Left forelimb (tissue), 1 donor: ENCODE data around the gene TBC1D10B.

Source experiments
- DNase-seq: peaks from one replicate; pipeline ENCODE4 v3.0.0-alpha.2; 2018; ENCODE audit warnings: low spot score

The TBC1D10B gene, protein sequence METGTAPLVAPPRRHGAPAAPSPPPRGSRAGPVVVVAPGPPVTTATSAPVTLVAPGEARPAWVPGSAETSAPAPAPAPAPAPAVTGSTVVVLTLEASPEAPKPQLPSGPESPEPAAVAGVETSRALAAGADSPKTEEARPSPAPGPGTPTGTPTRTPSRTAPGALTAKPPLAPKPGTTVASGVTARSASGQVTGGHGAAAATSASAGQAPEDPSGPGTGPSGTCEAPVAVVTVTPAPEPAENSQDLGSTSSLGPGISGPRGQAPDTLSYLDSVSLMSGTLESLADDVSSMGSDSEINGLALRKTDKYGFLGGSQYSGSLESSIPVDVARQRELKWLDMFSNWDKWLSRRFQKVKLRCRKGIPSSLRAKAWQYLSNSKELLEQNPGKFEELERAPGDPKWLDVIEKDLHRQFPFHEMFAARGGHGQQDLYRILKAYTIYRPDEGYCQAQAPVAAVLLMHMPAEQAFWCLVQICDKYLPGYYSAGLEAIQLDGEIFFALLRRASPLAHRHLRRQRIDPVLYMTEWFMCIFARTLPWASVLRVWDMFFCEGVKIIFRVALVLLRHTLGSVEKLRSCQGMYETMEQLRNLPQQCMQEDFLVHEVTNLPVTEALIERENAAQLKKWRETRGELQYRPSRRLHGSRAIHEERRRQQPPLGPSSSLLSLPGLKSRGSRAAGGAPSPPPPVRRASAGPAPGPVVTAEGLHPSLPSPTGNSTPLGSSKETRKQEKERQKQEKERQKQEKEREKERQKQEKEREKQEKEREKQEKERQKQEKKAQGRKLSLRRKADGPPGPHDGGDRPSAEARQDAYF

DNA sequence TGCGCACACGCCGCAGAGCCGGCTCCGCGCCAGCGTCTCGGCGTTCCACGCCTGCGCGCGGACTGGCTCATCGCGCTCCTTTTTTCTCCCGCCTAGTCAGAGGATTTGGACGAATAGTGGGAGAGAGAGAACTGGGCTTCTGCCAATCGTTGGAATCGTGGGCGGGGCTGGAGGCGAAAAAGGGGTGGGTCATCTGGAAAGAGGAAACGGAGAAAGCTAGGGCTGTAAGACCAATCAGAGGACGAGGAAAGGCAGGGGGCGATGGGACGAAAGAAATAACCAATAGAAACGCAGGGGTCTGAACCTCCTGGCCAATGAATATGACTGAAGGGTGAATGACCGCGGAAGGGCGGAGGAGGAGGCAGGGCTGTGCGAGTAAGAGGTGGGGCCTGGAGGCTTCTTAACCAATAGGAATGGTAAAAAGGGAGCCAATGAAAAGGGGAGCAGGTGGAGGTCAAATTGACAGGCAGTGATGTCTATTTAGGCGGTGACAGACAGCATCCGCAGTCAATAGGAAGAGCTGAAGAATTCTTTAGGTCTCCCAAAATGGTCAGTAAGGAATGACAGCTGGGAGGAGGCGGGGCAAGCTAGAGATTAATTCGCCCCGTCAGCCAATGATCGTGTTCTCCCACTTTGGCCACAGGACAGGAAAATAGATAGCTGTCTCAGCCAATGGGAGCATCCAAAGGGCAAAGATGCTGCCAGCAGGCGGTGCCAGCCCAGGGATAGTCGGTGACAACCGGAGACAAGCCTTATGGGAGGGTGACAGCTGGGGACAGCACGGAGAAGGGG lies at the start of gene TBC1D10B:
TSS of gene TBC1D10B (minus strand) at position 39 of the 792 bp plus-strand sequence. CDS start 311 bp downstream, outside the sequence.
- peak; percentile 100 for DNase-seq

GRCh38 chr16:30418350-30419181 lies 48.3 kb upstream of the TBC1D10B start:
- no peak for DNase-seq

DNA sequence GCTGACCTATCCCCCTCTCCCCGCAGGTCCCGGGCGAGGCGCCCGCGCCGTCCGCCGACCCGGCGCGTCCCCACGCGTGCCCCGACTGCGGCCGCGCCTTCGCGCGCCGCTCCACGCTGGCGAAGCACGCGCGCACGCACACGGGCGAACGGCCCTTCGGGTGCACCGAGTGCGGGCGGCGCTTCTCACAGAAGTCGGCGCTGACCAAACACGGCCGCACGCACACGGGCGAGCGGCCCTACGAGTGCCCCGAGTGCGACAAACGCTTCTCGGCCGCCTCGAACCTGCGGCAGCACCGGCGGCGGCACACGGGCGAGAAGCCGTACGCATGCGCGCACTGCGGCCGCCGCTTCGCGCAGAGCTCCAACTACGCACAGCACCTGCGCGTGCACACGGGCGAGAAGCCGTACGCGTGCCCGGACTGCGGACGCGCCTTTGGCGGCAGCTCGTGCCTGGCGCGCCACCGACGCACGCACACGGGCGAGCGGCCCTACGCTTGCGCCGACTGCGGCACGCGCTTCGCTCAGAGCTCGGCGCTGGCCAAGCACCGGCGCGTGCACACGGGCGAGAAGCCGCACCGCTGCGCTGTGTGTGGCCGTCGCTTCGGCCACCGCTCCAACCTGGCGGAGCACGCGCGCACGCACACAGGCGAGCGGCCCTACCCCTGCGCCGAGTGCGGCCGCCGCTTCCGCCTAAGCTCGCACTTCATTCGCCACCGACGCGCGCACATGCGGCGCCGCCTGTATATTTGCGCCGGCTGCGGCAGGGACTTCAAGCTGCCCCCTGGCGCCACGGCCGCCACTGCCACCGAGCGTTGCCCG lies 47.4 kb upstream of the TBC1D10B start:
- DNase-seq, result peak; percentile 89

- no peak for DNase-seq
Measured at GRCh38 chr16:30416624-30417528, 46.6 kb upstream of the TBC1D10B start.

- DNase-seq, result no peak
Measured at GRCh38 chr16:30416047-30416603, 45.8 kb upstream of the TBC1D10B start.

DNA sequence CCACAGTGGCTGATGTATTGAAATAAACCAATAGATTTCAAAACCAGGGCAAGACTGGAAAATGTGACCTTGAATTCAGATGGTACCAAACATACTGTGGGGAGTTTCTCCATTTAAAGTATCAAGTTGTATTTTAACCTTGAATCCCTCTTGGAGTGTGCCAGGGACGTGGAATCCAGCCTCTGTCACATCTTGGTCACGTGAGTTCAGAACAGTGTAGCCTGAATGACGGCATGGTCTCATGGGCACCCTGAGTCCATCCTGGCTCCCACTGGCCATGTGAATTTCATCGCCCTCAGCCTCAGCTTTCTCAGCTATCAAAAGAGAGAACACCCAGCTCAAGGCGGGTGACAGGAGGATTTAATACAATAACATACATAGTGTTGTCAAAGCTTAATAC lies 43.9 kb upstream of the TBC1D10B start:
- DNase-seq, result no peak

- no peak for DNase-seq
Measured at GRCh38 chr16:30413112-30413806, 43.0 kb upstream of the TBC1D10B start.

DNA sequence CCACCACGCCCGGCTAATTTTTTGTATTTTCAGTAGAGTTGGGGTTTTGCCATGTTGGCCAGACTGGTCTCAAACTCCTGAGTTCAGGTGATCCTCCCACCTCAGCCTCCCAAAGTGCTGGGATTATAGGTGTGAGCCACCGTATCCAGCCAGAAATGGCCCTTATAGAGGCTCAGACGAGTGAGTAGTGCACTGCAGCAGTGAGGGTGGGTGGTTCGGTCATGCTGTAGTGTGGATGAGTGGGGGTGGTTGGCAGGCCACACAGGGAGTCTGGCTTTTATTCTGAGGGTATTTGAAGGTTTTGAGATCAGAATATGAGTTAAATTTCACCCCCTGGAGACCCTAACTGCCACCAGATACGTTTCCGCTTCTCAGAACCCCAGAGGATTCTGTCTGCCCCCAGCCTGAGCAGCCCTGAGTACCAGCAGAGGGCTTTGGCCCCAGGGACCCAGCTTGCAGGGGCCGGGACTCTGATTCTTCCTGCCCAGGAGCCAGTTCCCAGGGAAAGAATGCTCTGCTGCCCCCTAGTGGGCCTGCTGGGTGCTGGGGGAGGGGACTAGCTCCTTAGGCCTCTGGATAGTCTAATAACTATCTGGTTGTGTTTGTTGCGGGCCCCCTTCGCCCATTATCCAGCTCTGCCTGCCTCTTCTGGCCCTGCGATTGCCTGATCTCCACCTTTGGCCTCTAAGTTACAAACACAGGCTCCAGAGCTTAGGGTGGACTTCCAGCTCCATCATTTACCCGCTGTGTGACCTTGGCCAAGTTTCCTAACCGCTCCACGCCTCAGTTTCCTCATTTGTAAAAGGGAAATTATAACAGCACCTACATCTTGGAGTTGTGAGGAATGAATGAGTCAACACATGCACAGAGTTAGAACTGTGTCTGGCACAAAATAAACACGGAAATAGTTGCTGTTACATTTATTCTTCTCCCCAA lies 39.1 kb upstream of the TBC1D10B start:
- peak; percentile 92 for DNase-seq

GRCh38 chr16:30407804-30408534 lies 37.7 kb upstream of the TBC1D10B start:
- no peak for DNase-seq

DNA sequence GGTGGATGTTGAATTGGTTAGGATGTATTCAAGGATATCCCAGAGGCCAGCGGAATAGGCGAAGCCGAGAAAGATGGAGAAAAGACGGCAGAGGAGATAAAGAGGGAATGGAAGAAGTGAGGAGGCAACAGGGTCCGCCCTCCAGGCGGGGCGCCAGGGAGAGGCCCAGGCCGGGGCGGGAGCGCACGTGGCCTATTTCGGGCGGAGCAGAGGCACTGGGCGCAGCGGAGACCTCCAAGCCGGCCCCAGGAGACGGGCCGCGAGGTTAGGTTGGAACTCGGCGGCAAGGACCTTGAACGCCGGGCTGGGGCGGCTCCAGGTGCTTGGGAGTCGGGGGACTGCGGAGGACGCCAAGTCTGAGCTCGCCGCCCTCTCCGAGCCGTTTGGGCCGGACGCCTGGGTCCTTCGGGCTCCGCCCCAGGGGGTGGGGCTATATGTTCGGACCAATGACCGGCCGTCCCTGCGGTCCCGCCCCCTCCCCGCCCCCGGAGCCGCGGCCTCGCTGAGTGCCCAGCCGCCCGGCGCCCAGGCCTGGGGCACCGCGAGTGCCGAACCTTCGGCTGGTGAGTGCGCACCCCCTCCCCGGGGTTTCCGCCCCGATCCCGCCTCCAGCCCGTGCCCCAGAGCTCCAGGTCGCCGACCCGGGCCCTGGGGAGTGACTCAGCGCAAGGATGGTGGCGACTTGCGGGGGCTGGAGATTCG lies 37.0 kb upstream of the TBC1D10B start, which contains the start of gene ZNF771:
TSS of gene ZNF771 (plus strand) at position 505 of the 702 bp plus-strand sequence. CDS start 448 bp downstream, outside the sequence.
- DNase-seq, result peak; percentile 96

DNA sequence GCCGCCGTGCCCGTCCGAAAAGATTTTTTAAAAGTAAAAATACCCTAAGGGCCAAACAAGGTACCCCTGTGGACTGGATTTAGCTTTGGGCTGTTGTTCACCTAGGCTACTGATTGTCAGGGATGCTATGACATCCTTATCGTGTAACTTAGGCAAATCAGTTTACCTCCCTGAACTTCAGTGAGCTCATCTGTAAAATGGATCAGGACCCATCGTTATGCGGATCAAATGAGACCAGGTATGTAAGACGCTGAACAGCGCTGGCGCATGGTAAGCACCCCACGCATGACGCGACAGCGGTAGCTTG lies 36.5 kb upstream of the TBC1D10B start:
- no peak for DNase-seq

- DNase-seq, result no peak
Measured at GRCh38 chr16:30401768-30402425, 31.6 kb upstream of the TBC1D10B start.

DNA sequence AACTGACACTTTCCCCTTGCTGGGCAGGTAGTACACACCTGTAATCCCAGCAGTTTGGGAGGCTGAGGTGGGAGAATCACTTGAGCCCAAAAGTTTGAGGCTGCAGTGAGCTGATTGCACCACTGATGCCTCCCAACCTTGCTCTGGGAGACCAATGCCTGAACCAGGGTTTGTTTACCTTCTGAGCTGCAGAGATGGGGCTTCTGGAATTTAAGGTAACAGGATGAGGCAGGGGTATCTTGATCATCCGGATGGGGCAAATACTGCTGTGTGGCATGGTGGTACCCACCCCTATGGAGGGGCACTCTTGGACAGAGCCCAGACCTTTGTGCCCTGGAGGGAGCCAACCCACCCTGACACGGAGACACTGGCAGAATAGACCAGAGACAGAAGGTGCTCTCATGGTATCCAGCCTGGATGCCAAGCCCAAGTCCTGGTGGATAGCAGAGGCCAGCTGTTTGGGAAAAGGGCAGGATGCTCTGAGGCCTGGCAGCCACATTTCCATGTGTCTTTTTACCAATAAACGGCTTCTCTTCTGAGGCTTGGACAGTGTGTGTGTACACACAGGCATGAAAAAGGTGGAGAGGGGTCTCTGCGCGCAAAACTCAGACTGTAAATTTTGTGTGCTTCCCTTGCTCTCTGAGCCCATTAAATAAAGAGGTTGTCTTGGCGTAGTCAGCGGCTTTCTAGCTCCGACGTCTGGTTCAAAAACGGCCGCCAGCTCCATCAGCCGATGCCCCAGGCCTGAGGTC lies 29.3 kb upstream of the TBC1D10B start:
- no peak for DNase-seq

DNA sequence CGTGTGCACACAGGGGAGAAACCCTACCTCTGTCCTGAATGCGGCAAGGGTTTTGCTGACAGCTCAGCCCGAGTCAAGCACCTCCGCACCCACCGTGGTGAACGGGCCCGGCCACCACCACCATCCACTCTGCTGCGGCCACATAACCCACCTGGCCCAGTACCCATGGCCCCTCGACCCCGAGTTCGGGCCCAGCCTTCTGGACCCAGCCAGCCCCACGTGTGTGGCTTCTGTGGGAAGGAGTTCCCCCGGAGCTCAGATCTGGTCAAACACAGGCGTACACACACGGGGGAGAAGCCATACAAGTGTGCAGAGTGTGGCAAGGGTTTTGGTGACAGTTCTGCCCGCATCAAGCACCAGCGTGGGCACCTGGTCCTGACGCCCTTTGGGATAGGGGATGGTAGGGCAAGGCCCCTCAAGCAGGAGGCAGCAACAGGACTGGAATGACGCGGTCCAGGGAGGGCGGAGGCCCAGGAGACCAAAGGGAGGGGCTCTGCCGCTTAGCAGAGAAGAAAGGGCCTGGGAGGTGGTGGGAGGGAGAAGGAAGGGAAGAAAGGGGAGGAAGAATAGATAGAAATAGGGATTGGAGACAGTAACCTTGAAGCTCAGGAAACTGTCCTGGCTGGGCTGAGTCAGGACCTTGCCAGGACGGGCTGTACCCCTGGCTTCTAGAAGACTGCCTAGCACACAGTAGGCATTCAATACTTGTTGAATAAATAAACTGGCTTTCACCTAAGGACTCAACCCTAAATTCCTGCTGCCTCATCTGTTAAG lies 28.6 kb upstream of the TBC1D10B start:
- DNase-seq, result no peak
